ENCODE results near the gene ACAP2.

DNA sequence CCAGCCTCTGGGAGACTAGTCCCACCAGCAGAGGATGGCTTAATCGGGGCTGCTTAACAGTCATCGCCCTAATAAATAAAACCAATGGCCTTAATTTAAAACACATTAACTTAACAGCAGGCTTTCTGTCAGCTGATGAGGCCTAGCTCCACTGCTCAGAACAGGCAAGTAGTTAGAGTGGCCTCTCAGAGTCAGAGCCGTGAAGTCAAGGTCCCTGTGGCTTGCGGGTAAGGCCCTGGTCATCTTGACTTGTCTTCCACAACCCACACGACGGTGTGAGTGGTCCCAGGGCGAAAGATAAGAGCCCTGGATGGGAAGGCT, 183.7 kb downstream of the ACAP2 start:
- no peak for TF ChIP-seq CTCF (IDR thresholded peaks at IDR 0.05; ENCODE audit: poor library complexity, severe bottlenecking)
- no peak for TF ChIP-seq TAF1 (IDR thresholded peaks at IDR 0.05; ENCODE audit: low read depth)
- TF ChIP-seq EP300 (conservative IDR thresholded peaks at IDR 0.05; ENCODE audit: poor library complexity, severe bottlenecking), result no peak
- no peak for TF ChIP-seq POLR2AphosphoS5 (IDR thresholded peaks at IDR 0.05)
- no peak for TF ChIP-seq EZH2 (IDR thresholded peaks at IDR 0.05; ENCODE audit: borderline replicate concordance, insufficient read depth, low read length, poor library complexity, severe bottlenecking)
- TF ChIP-seq, protein P1, sequence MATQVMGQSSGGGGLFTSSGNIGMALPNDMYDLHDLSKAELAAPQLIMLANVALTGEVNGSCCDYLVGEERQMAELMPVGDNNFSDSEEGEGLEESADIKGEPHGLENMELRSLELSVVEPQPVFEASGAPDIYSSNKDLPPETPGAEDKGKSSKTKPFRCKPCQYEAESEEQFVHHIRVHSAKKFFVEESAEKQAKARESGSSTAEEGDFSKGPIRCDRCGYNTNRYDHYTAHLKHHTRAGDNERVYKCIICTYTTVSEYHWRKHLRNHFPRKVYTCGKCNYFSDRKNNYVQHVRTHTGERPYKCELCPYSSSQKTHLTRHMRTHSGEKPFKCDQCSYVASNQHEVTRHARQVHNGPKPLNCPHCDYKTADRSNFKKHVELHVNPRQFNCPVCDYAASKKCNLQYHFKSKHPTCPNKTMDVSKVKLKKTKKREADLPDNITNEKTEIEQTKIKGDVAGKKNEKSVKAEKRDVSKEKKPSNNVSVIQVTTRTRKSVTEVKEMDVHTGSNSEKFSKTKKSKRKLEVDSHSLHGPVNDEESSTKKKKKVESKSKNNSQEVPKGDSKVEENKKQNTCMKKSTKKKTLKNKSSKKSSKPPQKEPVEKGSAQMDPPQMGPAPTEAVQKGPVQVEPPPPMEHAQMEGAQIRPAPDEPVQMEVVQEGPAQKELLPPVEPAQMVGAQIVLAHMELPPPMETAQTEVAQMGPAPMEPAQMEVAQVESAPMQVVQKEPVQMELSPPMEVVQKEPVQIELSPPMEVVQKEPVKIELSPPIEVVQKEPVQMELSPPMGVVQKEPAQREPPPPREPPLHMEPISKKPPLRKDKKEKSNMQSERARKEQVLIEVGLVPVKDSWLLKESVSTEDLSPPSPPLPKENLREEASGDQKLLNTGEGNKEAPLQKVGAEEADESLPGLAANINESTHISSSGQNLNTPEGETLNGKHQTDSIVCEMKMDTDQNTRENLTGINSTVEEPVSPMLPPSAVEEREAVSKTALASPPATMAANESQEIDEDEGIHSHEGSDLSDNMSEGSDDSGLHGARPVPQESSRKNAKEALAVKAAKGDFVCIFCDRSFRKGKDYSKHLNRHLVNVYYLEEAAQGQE (IDR thresholded peaks at IDR 0.05; ENCODE audit: borderline replicate concordance), result no peak
